IMR-90 (cell line): ENCODE measurements around the gene TOPORS. TPM values are rescaled to one million over a fixed set of nuclear protein-coding genes. Genes with fewer than 3 reads are reported as not detected.

ENCODE experiments used
- ATAC-seq: fragments of 200-7000 bp; cut with Tn5 transposase; 2 replicates; pipeline ENCODE4 v1.9.1; 2020; ENCODE audit warnings: low read depth, mild to moderate bottlenecking, moderate library complexity
- BruUV-seq: library from RNA; stranded (reverse); fragments of 400-500 nt; replicated peaks from 2 replicates; lab custom pipeline; 2021; lab: Mats Ljungman, UMichigan
- CTCF ChIA-PET: fragments of 300-600 bp; formaldehyde crosslinking; extraction: SDS; loops from one replicate; lab custom pipeline; 2021; ENCODE audit warnings: antibody characterized with exemption; lab: Yijun Ruan, JAX
- POLR2A ChIA-PET: fragments of 300-600 bp; sonication (Branson Sonifier 250); formaldehyde crosslinking; loops from one replicate; lab custom pipeline; 2022; ENCODE audit warnings: antibody characterized with exemption; ENCODE audit not compliant: unreplicated experiment; lab: Charles Lee
- DNase-seq: peaks from one replicate; pipeline ENCODE4 v3.0.0; 2013
- H2AFZ ChIP-seq: replicated peaks from 2 replicates; pipeline ENCODE3; 2013; ENCODE audit warnings: low read length, mild to moderate bottlenecking; ENCODE audit not compliant: poor library complexity
- H2AK5ac ChIP-seq: 2 replicates; pipeline ENCODE4 v1.6.1; 2013; ENCODE audit warnings: low read depth, low read length, inconsistent platforms
- H2AK9ac ChIP-seq: replicated peaks from 2 replicates; pipeline ENCODE3; 2013; ENCODE audit warnings: mild to moderate bottlenecking, low read depth, low read length, moderate library complexity; ENCODE audit not compliant: poor library complexity
- H2BK120ac ChIP-seq: 2 replicates; pipeline ENCODE4 v1.6.1; 2013; ENCODE audit warnings: low read depth, low read length, inconsistent platforms
- H2BK15ac ChIP-seq: 3 replicates; pipeline ENCODE4 v1.6.1; 2013; ENCODE audit warnings: low read depth, low read length, inconsistent platforms
- H2BK20ac ChIP-seq: 2 replicates; pipeline ENCODE4 v1.6.1; 2013; ENCODE audit warnings: low read depth, mild to moderate bottlenecking, inconsistent platforms, low read length, moderate library complexity
- H2BK5ac ChIP-seq: 2 replicates; pipeline ENCODE4 v1.6.1; 2013; ENCODE audit warnings: mild to moderate bottlenecking, low read depth, low read length, inconsistent platforms; ENCODE audit not compliant: poor library complexity, severe bottlenecking
- H3K14ac ChIP-seq: replicated peaks from 2 replicates; pipeline ENCODE4 v1.6.1; 2013; ENCODE audit warnings: low read depth, low read length, inconsistent platforms
- H3K18ac ChIP-seq: 2 replicates; pipeline ENCODE4 v1.6.1; 2013; ENCODE audit warnings: low read depth, low read length, control low read depth
- H3K23ac ChIP-seq: 2 replicates; pipeline ENCODE4 v1.6.1; 2013; ENCODE audit warnings: low read depth, low read length, inconsistent platforms
- H3K27ac ChIP-seq: 2 replicates; pipeline ENCODE4 v1.5.1; 2013; ENCODE audit warnings: mild to moderate bottlenecking, control low read depth, low read length; ENCODE audit not compliant: insufficient read depth
- H3K27me3 ChIP-seq: 2 replicates; pipeline ENCODE4 v1.6.1; 2013; ENCODE audit warnings: low read length; ENCODE audit not compliant: control insufficient read depth, insufficient read depth
- H3K36me3 ChIP-seq: 2 replicates; pipeline ENCODE4 v1.6.1; 2013; ENCODE audit warnings: low read length, mixed read lengths; ENCODE audit not compliant: control insufficient read depth, insufficient read depth
- H3K4ac ChIP-seq: 2 replicates; pipeline ENCODE4 v1.6.1; 2013; ENCODE audit warnings: low read depth, low read length, inconsistent platforms
- H3K4me1 ChIP-seq: 2 replicates; pipeline ENCODE4 v1.6.1; 2013; ENCODE audit warnings: low read length, mixed read lengths; ENCODE audit not compliant: control insufficient read depth, insufficient read depth
- H3K4me2 ChIP-seq: 2 replicates; pipeline ENCODE4 v1.6.1; 2013; ENCODE audit warnings: low read depth, mild to moderate bottlenecking, control low read depth, low read length, moderate library complexity
- H3K4me3 ChIP-seq: 2 replicates; pipeline ENCODE4 v1.5.1; 2013; ENCODE audit warnings: low read depth, mild to moderate bottlenecking, control low read depth, low read length, moderate library complexity; ENCODE audit not compliant: insufficient read depth
- H3K56ac ChIP-seq: 2 replicates; pipeline ENCODE4 v1.6.1; 2013; ENCODE audit warnings: low read length, inconsistent platforms; ENCODE audit not compliant: insufficient read depth; ENCODE audit errors: extremely low read depth
- H3K79me1 ChIP-seq, 2 experiments: 2 replicates each; pipeline ENCODE4 v1.6.1; 2013; ENCODE audit warnings: low read length in 2 of 2, inconsistent platforms in 1 of 2, low read depth in 1 of 2
- H3K9ac ChIP-seq: 2 replicates; pipeline ENCODE4 v1.6.1; 2013; ENCODE audit warnings: low read depth, low read length, control low read depth
- H3K9me1 ChIP-seq: 2 replicates; pipeline ENCODE4 v1.6.1; 2013; ENCODE audit warnings: low read length, inconsistent platforms; ENCODE audit not compliant: insufficient read depth
- H3K9me3 ChIP-seq: 2 replicates; pipeline ENCODE4 v1.6.1; 2013; ENCODE audit warnings: low read length; ENCODE audit not compliant: control insufficient read depth, insufficient read depth
- H4K20me1 ChIP-seq: 2 replicates; pipeline ENCODE4 v1.6.1; 2013; ENCODE audit warnings: low read length, inconsistent platforms; ENCODE audit not compliant: insufficient read depth
- H4K5ac ChIP-seq: 2 replicates; pipeline ENCODE4 v1.6.1; 2013; ENCODE audit warnings: mild to moderate bottlenecking, low read depth, low read length, control low read depth
- H4K8ac ChIP-seq, 2 experiments: 2 replicates each; pipeline ENCODE4 v1.6.1; 2013; ENCODE audit warnings: low read depth in 2 of 2, low read length in 2 of 2, control low read depth in 1 of 2, inconsistent platforms in 1 of 2
- H4K91ac ChIP-seq: 2 replicates; pipeline ENCODE4 v1.6.1; 2013; ENCODE audit warnings: low read depth, low read length, inconsistent platforms; ENCODE audit not compliant: insufficient read depth
- CEBPB ChIP-seq: IDR thresholded peaks from 2 replicates; pipeline ENCODE4 v1.6.1; 2012; ENCODE audit warnings: low read depth, low read length, improper control_type of control experiment
- CHD1 ChIP-seq: IDR thresholded peaks from 2 replicates; pipeline ENCODE4 v1.6.1; 2012; ENCODE audit warnings: low read depth, low read length, improper control_type of control experiment
- FOS ChIP-seq: fragments of 150-350 bp; IDR thresholded peaks from 2 replicates; pipeline ENCODE4 v1.6.1; 2016; ENCODE audit warnings: low read depth, low read length
- MAFK ChIP-seq: IDR thresholded peaks from 2 replicates; pipeline ENCODE4 v1.6.1; 2012; ENCODE audit warnings: low read depth, low read length, improper control_type of control experiment
- MXI1 ChIP-seq: IDR thresholded peaks from 2 replicates; pipeline ENCODE4 v1.6.1; 2012; ENCODE audit warnings: low read depth, mild to moderate bottlenecking, low read length, moderate library complexity, borderline replicate concordance
- NFE2L2 ChIP-seq: fragments of 150-350 bp; IDR thresholded peaks from 2 replicates; pipeline ENCODE4 v1.6.1; 2016; ENCODE audit warnings: low read depth, mild to moderate bottlenecking, low read length
- POLR2A ChIP-seq: IDR thresholded peaks from 2 replicates; pipeline ENCODE4 v1.6.1; 2012; ENCODE audit warnings: mild to moderate bottlenecking, low read depth, low read length
- RAD21 ChIP-seq: IDR thresholded peaks from 2 replicates; pipeline ENCODE4 v1.6.1; 2012; ENCODE audit warnings: low read length, improper control_type of control experiment
- RCOR1 ChIP-seq: IDR thresholded peaks from 2 replicates; pipeline ENCODE4 v1.6.1; 2012; ENCODE audit warnings: mild to moderate bottlenecking, low read length, improper control_type of control experiment; ENCODE audit not compliant: insufficient replicate concordance
- SMC3 ChIP-seq: fragments of 150-350 bp; IDR thresholded peaks from 2 replicates; pipeline ENCODE4 v1.6.1; 2016; ENCODE audit warnings: low read depth, mild to moderate bottlenecking, antibody characterized with exemption, low read length, moderate library complexity
- WGBS, 2 experiments: methylation state at CpG; one replicate each; pipeline versions ENCODE4 v1.1.5 to v1.1.7; 2013; ENCODE audit warnings: missing lambda C conversion rate in 2 of 2; ENCODE audit not compliant: insufficient read length in 1 of 2; ENCODE audit errors: extremely low coverage in 2 of 2; 5-methylcytosine and 5-hydroxymethylcytosine counted together
- dilution Hi-C: fragments of 300-500 bp; cut with HindIII; formaldehyde crosslinking; loops from one replicate; pipeline ENCODE4 v1.14.3; 2018; ENCODE audit warnings: low sequenced_read_pairs; ENCODE audit not compliant: unreplicated experiment
- in situ Hi-C: fragments of 300-500 bp; cut with MboI; formaldehyde crosslinking; loops from 3 replicates; pipeline ENCODE4 v1.14.3; 2019; ENCODE audit warnings: low sequenced_read_pairs, inconsistent platforms, mixed read lengths
- intact Hi-C: fragments of 100-400 bp; cut with micrococcal nuclease; formaldehyde crosslinking; loops from 2 replicates; pipeline ENCODE4 v1.10.0; 2022
- polyA plus RNA-seq, 3 experiments: library from polyadenylated mRNA; depleted of rRNA; stranded (reverse); fragments of >200 nt; gene quantifications; 2 replicates each; pipeline ENCODE4 v1.2.3, GENCODE V29; 2012; ENCODE audit warnings: low replicate concordance in 1 of 3
- total RNA-seq: library from RNA; depleted of rRNA; stranded (reverse); fragments of >200 nt; gene quantifications from 2 replicates; pipeline ENCODE4 v1.2.3, GENCODE V29; 2012
- TF ChIP-seq, protein P1 (sequence below): conservative IDR thresholded peaks from 2 replicates; pipeline ENCODE4 v1.5.1; 2012; ENCODE audit warnings: mild to moderate bottlenecking, low read depth, low read length, improper control_type of control experiment

Gene TOPORS
- total and polyA plus RNA-seq, 2 of the 4 experiments (the other 2 are of a cell fraction) = 7.4 to 27.8 TPM

DNA sequence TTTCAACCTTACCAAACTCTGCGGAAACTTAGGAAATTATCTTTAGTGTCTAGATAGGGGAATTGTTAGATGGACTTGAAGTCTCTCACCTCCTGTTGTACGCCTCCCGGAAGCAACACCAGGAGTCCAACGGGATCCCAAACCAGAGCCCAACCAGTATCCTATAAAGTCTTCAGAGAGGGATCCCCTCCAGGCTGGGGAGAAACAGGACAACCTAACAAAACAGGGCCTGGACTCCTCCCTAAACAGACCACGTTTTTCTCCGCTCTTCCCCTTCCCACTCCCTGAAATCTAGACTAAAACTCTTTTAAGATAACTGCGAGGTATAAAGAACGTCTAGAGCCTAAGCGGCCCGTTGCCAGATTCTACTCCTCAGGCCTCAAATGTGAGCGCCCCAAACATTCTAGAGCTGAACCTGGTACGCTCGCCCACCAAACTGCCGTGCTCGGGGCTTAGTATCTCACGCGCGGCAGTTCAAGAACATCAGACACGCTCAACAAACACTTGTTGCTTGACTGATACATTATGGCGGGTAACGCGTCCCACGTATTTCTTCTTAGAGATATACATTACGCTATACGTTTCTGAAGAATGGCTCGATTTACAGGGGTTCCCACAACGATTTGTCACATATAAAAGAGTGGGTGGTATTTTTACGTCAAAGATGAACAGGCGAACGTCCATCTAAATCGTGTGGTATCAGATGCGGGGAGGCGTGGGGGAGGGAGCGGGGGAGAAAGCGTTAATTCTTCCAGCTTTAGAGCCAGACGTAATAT is 922 bp downstream of the TOPORS start (continued):
- TF ChIP-seq RAD21 (no peak), FOS (no peak), CHD1 (no peak)

DNA sequence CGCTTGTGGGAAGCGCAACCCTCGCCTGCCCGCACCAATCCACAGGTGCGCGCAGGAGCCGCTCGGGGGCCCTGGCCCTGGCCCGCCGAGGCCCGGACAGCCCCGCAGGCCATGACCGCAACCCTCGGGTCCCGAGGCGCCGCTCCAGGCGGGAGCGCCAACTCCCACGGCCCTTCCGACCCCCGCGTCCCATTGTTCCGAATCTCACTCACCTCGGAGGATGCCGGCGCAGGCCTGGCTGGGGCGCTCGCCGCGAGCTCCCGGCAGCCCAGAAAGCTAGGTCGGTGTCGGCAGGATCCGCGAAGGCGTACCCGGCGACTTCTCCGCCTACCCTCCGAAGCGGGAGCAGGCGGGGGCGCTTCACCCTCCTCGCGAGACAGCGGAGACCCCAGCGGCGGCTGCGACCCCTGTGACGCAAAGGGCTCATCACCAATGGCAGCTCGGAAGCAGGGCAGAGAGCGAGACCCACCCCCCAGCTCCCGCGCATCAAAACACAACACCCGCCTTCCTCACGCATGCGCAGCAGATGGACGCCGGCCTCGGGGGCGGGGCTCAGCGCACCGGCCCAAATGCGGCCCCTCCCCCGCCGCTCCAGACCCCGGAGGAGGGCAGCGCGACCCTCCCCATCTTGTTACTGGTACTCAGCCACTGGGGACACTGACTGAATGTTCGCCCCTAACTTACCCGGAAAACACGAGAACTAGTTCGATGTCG is 1.7 kb downstream of the TOPORS start:
- POLR2A ChIA-PET = interaction anchor here (0.6 kb wide), 1 partner anchor 101 kb away, joined by 3 read pairs; no protein-coding TSS in a partner anchor
- H3K27ac ChIP-seq = peak overlapping the region; percentile 46
- peak overlapping the region; percentile 97 for H3K14ac ChIP-seq
- H3K4me1 ChIP-seq = no peaks in the 10 kb centered on the region; the same call in 1 of the 2 replicates
- WGBS, 2 experiments = 1% methylated on average over 26 of the region's 75 CpGs; no CpG with 5 or more reads in 1 of the 2 experiments
- peak overlapping the region; percentile 95 for H2AFZ ChIP-seq
- dilution Hi-C loops (loop anchor here (25.0 kb wide), 1 partner anchor 113 kb away; no protein-coding TSS in a partner anchor), intact Hi-C loops (loop anchor here (1.0 to 2.0 kb wide), 2 partner anchors 24 to 172 kb away; partner anchors contain the start of gene RIGI), in situ Hi-C loops (no loop called here)
- no peaks in the 10 kb centered on the region for H3K36me3 ChIP-seq
- peak overlapping the region; percentile 37; the same call in 1 of the 2 replicates for H3K56ac ChIP-seq
- peak overlapping the region; percentile 42; the same call in 1 of the 2 replicates for H2BK120ac ChIP-seq
- H3K9ac ChIP-seq = peak overlapping the region; percentile 77
- peak overlapping the region; percentile 9; the same call in 1 of the 3 replicates for H2BK15ac ChIP-seq
- peak overlapping the region; percentile 96 for H3K23ac ChIP-seq
- ATAC-seq = peak; percentile 82
- H4K20me1 ChIP-seq = peaks cover 20% of the 10 kb centered on the region
- H3K9me1 ChIP-seq = no peaks in the 10 kb centered on the region
- no peaks in the 10 kb centered on the region for H3K27me3 ChIP-seq
- H3K18ac ChIP-seq = peak overlapping the region; percentile 40; the same call in 1 of the 2 replicates
- H4K5ac ChIP-seq = peak overlapping the region; percentile 70
- H4K8ac ChIP-seq = peak overlapping the region; percentile 90 to 92; a peak in 3 of 4 replicates
- H2BK20ac ChIP-seq = peak overlapping the region; percentile 23
- peaks cover 23 to 39% of the 10 kb centered on the region in 2 experiments for H3K79me1 ChIP-seq
- peak overlapping the region; percentile 66 for H2AK5ac ChIP-seq
- peak overlapping the region; percentile 82 for H2BK5ac ChIP-seq
- peak overlapping the region; percentile 97 for H3K4ac ChIP-seq
- peak overlapping the region; percentile 94 for H3K4me3 ChIP-seq
- BruUV-seq = no TSS peak
- H2AK9ac ChIP-seq = peak overlapping the region; percentile 67
- peak overlapping the region; percentile 74; the same call in 1 of the 2 replicates for H4K91ac ChIP-seq
- CTCF ChIA-PET = interaction anchor here (0.6 to 2.7 kb wide), 5 partner anchors 14 to 414 kb away, joined by 3 to 10 read pairs (median 4); no protein-coding TSS in a partner anchor
- no peaks in the 10 kb centered on the region for H3K9me3 ChIP-seq
- DNase-seq = peak; percentile 91
- H3K4me2 ChIP-seq = peak overlapping the region; percentile 98
- TF ChIP-seq, protein P1, sequence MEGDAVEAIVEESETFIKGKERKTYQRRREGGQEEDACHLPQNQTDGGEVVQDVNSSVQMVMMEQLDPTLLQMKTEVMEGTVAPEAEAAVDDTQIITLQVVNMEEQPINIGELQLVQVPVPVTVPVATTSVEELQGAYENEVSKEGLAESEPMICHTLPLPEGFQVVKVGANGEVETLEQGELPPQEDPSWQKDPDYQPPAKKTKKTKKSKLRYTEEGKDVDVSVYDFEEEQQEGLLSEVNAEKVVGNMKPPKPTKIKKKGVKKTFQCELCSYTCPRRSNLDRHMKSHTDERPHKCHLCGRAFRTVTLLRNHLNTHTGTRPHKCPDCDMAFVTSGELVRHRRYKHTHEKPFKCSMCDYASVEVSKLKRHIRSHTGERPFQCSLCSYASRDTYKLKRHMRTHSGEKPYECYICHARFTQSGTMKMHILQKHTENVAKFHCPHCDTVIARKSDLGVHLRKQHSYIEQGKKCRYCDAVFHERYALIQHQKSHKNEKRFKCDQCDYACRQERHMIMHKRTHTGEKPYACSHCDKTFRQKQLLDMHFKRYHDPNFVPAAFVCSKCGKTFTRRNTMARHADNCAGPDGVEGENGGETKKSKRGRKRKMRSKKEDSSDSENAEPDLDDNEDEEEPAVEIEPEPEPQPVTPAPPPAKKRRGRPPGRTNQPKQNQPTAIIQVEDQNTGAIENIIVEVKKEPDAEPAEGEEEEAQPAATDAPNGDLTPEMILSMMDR = peak; percentile 18; the same call in 1 of the 2 replicates
- TF ChIP-seq RCOR1 = no peak
- TF ChIP-seq POLR2A = peak; percentile 38; the same call in 1 of the 2 replicates
- no peak for TF ChIP-seq SMC3
- no peak for TF ChIP-seq MXI1
- no peak for TF ChIP-seq CHD1
- no peak for TF ChIP-seq MAFK
- no peak for TF ChIP-seq NFE2L2
- TF ChIP-seq CEBPB = no peak
